Astrocyte of the cerebellum (primary cell): ENCODE measurements around the gene CCDC194.
A peak's percentile ranks its signal among the peaks of the same experiment; 100 is the strongest.

Experiments used
- DNase-seq: peaks from one replicate; pipeline ENCODE4 v3.0.0-alpha.2; 2011; ENCODE audit warnings: low read depth
- H3K4me3 ChIP-seq: 2 replicates; pipeline ENCODE4 v1.5.1; 2011; ENCODE audit warnings: mild to moderate bottlenecking, low read depth, low read length, moderate library complexity
- CTCF ChIP-seq: IDR thresholded peaks from 2 replicates; pipeline ENCODE4 v1.5.1; 2012; ENCODE audit warnings: low read length, low read depth, moderate library complexity, mild to moderate bottlenecking; ENCODE audit errors: missing control alignments
- in situ Hi-C: cut with HindIII; loops from 2 replicates; pipeline ENCODE4 v1.10.0; 2017; ENCODE audit warnings: low sequenced_read_pairs

The CCDC194 gene

GRCh38 chr19:17393914-17394313 is at the start of gene CCDC194:
TSS of gene CCDC194 (minus strand) at chr19:17394196. CDS start at chr19:17394158, 38 bp downstream.
- TF ChIP-seq CTCF: no peak
- in situ Hi-C loops: no loop called here
- no peak for DNase-seq
- H3K4me3 ChIP-seq: no peak within 1 kb of the TSS

- peak; percentile 21 for TF ChIP-seq CTCF
- peak; percentile 87 for DNase-seq
These were observed 47.4 kb upstream of the CCDC194 start for GRCh38 chr19:17441241-17442021.

GRCh38 chr19:17436874-17437267 is 42.9 kb upstream of the CCDC194 start:
- in situ Hi-C loops: no loop called here
- no peak for DNase-seq
- no peak for TF ChIP-seq CTCF
- no peak overlapping the region for H3K4me3 ChIP-seq

More at GRCh38 chr19:17441241-17442021, 47.4 kb upstream of the CCDC194 start:
- in situ Hi-C loops: no loop called here
- H3K4me3 ChIP-seq: no peak overlapping the region

- TF ChIP-seq CTCF: no peak
- no peak overlapping the region for H3K4me3 ChIP-seq
- in situ Hi-C loops: no loop called here
- no peak for DNase-seq
These were observed 42.3 kb upstream of the CCDC194 start for GRCh38 chr19:17436094-17436873.

GRCh38 chr19:17435218-17435617 is 41.2 kb upstream of the CCDC194 start:
- in situ Hi-C loops: no loop called here
- no peak for TF ChIP-seq CTCF
- no peak for DNase-seq
- no peak overlapping the region for H3K4me3 ChIP-seq

GRCh38 chr19:17431417-17431816 is 37.4 kb upstream of the CCDC194 start:
- in situ Hi-C loops: no loop called here
- no peak overlapping the region for H3K4me3 ChIP-seq
- no peak for DNase-seq
- no peak for TF ChIP-seq CTCF
